Lung (tissue), 12 donors: ENCODE measurements around the gene PLPPR1. TPM values are rescaled to one million over a fixed set of nuclear protein-coding genes. Genes with fewer than 3 reads are reported as not detected.
A peak's percentile ranks its signal among the peaks of the same experiment; 100 is the strongest.

ENCODE experiments used
- ATAC-seq: fragments of 200-7000 bp; cut with Tn5 transposase; one replicate; pipeline ENCODE4 v1.9.1; 2020; ENCODE audit warnings: moderate number of reproducible peaks; ENCODE audit not compliant: insufficient read depth, low FRiP score
- DNase-seq, 3 donors: peaks; one replicate each; pipeline ENCODE4 v3.0.0-alpha.2; 2013 to 2017
- H3K27ac ChIP-seq, 2 donors: one replicate each; pipeline ENCODE4 v1.5.1; 2013; ENCODE audit warnings: mild to moderate bottlenecking in 2 of 2, moderate library complexity in 2 of 2, control low read depth in 1 of 2, inconsistent platforms in 1 of 2, low read depth in 1 of 2, low read length in 1 of 2
- H3K27me3 ChIP-seq, 3 donors: one replicate each; pipeline ENCODE4 v1.5.1; 2013; ENCODE audit warnings: low read length in 2 of 3; ENCODE audit not compliant: control insufficient read depth in 3 of 3, insufficient read depth in 3 of 3
- H3K36me3 ChIP-seq, 4 donors: one replicate each; pipeline ENCODE4 v1.5.1; 2013; ENCODE audit warnings: low read length in 4 of 4, mild to moderate bottlenecking in 1 of 4, moderate library complexity in 1 of 4; ENCODE audit not compliant: control insufficient read depth in 4 of 4, insufficient read depth in 4 of 4
- H3K4me1 ChIP-seq, 5 donors: one replicate each; pipeline ENCODE4 v1.5.1; 2013; ENCODE audit warnings: low read length in 5 of 5, mild to moderate bottlenecking in 2 of 5, moderate library complexity in 1 of 5; ENCODE audit not compliant: control insufficient read depth in 5 of 5, insufficient read depth in 5 of 5
- H3K4me3 ChIP-seq: one replicate; pipeline ENCODE4 v1.5.1; 2013; ENCODE audit warnings: mild to moderate bottlenecking, control low read depth, moderate library complexity
- H3K9ac ChIP-seq, 2 donors: one replicate each; pipeline ENCODE4 v1.5.1; 2013; ENCODE audit warnings: low read length in 2 of 2, control low read depth in 1 of 2; ENCODE audit not compliant: insufficient read depth in 1 of 2
- H3K9me3 ChIP-seq, 4 donors: one replicate each; pipeline ENCODE4 v1.5.1; 2013; ENCODE audit warnings: low read length in 3 of 4, mild to moderate bottlenecking in 1 of 4, moderate library complexity in 1 of 4; ENCODE audit not compliant: control insufficient read depth in 4 of 4, insufficient read depth in 3 of 4
- CTCF ChIP-seq: IDR thresholded peaks from 2 replicates; pipeline ENCODE4 v1.5.1; 2012; ENCODE audit warnings: mild to moderate bottlenecking; ENCODE audit errors: control extremely low read depth, extremely low read depth
- WGBS, 2 donors: extraction: QIAGEN DNeasy Blood & Tissue Kit; methylation state at CpG; one replicate each; pipeline ENCODE4 v1.1.7; 2013; 5-methylcytosine and 5-hydroxymethylcytosine counted together
- polyA plus RNA-seq, 2 donors: library from polyadenylated mRNA; stranded (reverse); fragments of 200-250 nt; gene quantifications; one replicate each; pipeline ENCODE4 v1.2.1, GENCODE V29; 2013
- total RNA-seq, 2 donors: library from RNA; depleted of rRNA in 1 of 2; stranded (reverse); fragments of >200 nt in 1 of 2; gene quantifications; one replicate each; pipeline ENCODE4 v1.2.1, GENCODE V29; 2014 to 2021
- donor health status: control.
- donor health status: control.
- donor health status: Bipolar disorder and iron deficiency.
- donor health status: healthy.
- donor health status: DM: yes; HTN: yes; CAD: no.

Gene PLPPR1
- total and polyA plus RNA-seq, 4 donors: 0.91 to 8.4 (median 3.7) TPM

GRCh38 chr9:101115102-101115501 is 86.6 kb downstream of the PLPPR1 start:
- WGBS, 2 donors: 54 to 62% methylated on average over 4 of the region's 4 CpGs
- DNase-seq: no peak
- H3K9me3 ChIP-seq: no peaks in the 10 kb centered on the region
- no peaks in the 10 kb centered on the region for H3K36me3 ChIP-seq
- H3K9ac ChIP-seq: no peak overlapping the region
- no peak overlapping the region for H3K4me3 ChIP-seq
- H3K4me1 ChIP-seq: peaks cover 0 to 1% (median 0%) of the 10 kb centered on the region in 5 donors
- no peak for TF ChIP-seq CTCF
- H3K27ac ChIP-seq: no peak overlapping the region
- no peak for ATAC-seq
- H3K27me3 ChIP-seq: no peaks in the 10 kb centered on the region

- no peaks in the 10 kb centered on the region for H3K9me3 ChIP-seq
- H3K27ac ChIP-seq: no peak overlapping the region
- TF ChIP-seq CTCF: no peak
- ATAC-seq: no peak
- H3K4me3 ChIP-seq: no peak overlapping the region
- no peaks in the 10 kb centered on the region for H3K27me3 ChIP-seq
- WGBS, 2 donors: 29 to 37% methylated on average over 1 of the region's 1 CpG
- no peaks in the 10 kb centered on the region for H3K36me3 ChIP-seq
- H3K4me1 ChIP-seq: peaks cover 0 to 1% (median 0%) of the 10 kb centered on the region in 5 donors
- DNase-seq: peak in 2 of 3 donors; percentile 2 to 3
- no peak overlapping the region for H3K9ac ChIP-seq
Observed at GRCh38 chr9:101117161-101117560, 88.6 kb downstream of the PLPPR1 start.

GRCh38 chr9:101119206-101119819 is 90.8 kb downstream of the PLPPR1 start:
- Histone ChIP-seq H3K9me3 (peaks cover 0 to 3% (median 0%) of the 10 kb centered on the region in 4 donors), H3K27ac (no peak overlapping the region), H3K4me3 (no peak overlapping the region), H3K36me3 (no peaks in the 10 kb centered on the region), H3K4me1 (peaks cover 0 to 1% (median 0%) of the 10 kb centered on the region in 5 donors), H3K27me3 (no peaks in the 10 kb centered on the region), H3K9ac (no peak overlapping the region)
- ATAC-seq (peak; percentile 69), DNase-seq (peak; percentile 7 to 47 (median 29))
- peak; percentile 29 for TF ChIP-seq CTCF
- WGBS, 2 donors: 48 to 55% methylated on average over 3 of the region's 3 CpGs
